Measurements from ENCODE around the gene DCX. TPM values are rescaled to one million over a fixed set of nuclear protein-coding genes. Genes with fewer than 3 reads are reported as not detected.

DCX gene
- total RNA-seq, 1 donor from 2014 or later = 41.4 TPM

- Mint-ChIP-seq H3K27ac (no peak overlapping the region), H3K27me3 (no peaks in the 10 kb centered on the region), H3K9me3 (no peaks in the 10 kb centered on the region), H3K4me1 (ENCODE audit: unreplicated experiment) (no peaks in the 10 kb centered on the region), H3K36me3 (no peaks in the 10 kb centered on the region), H3K4me3 (no peak overlapping the region)
- DNase-seq (ENCODE audit: extremely low spot score, unreplicated experiment) = no peak
- TF ChIP-seq CTCF (conservative IDR thresholded peaks at IDR 0.05) = no peak
Measured at GRCh38 chrX:111355523-111356115, 56.4 kb downstream of the DCX start.

- no peak for TF ChIP-seq CTCF (conservative IDR thresholded peaks at IDR 0.05)
- Mint-ChIP-seq H3K4me3 (no peak overlapping the region), H3K4me1 (ENCODE audit: unreplicated experiment) (no peaks in the 10 kb centered on the region), H3K27ac (no peak overlapping the region), H3K27me3 (no peaks in the 10 kb centered on the region), H3K36me3 (no peaks in the 10 kb centered on the region), H3K9me3 (no peaks in the 10 kb centered on the region)
- DNase-seq (ENCODE audit: extremely low spot score, unreplicated experiment) = no peak
Measured at GRCh38 chrX:111354496-111354895, 57.5 kb downstream of the DCX start.

- Mint-ChIP-seq H3K9me3 (no peaks in the 10 kb centered on the region), H3K27ac (no peak overlapping the region), H3K36me3 (no peaks in the 10 kb centered on the region), H3K4me1 (ENCODE audit: unreplicated experiment) (no peaks in the 10 kb centered on the region), H3K4me3 (no peak overlapping the region), H3K27me3 (no peaks in the 10 kb centered on the region)
- TF ChIP-seq CTCF (conservative IDR thresholded peaks at IDR 0.05) = no peak
- no peak for DNase-seq (ENCODE audit: extremely low spot score, unreplicated experiment)
Measured at GRCh38 chrX:111353793-111354192, 58.2 kb downstream of the DCX start.

- no peaks in the 10 kb centered on the region for H3K36me3 Mint-ChIP-seq
- no peak overlapping the region for H3K4me3 Mint-ChIP-seq
- no peak for TF ChIP-seq CTCF (conservative IDR thresholded peaks at IDR 0.05)
- no peak overlapping the region for H3K27ac Mint-ChIP-seq
- DNase-seq (ENCODE audit: extremely low spot score, unreplicated experiment) = no peak
- no peaks in the 10 kb centered on the region for H3K9me3 Mint-ChIP-seq
- H3K4me1 Mint-ChIP-seq (ENCODE audit: unreplicated experiment) = no peaks in the 10 kb centered on the region
- no peaks in the 10 kb centered on the region for H3K27me3 Mint-ChIP-seq
Measured at GRCh38 chrX:111352424-111352823, 59.6 kb downstream of the DCX start.

GRCh38 chrX:111349934-111350333 lies 62.1 kb downstream of the DCX start:
- TF ChIP-seq CTCF (conservative IDR thresholded peaks at IDR 0.05) = no peak
- Mint-ChIP-seq H3K4me1 (ENCODE audit: unreplicated experiment) (no peaks in the 10 kb centered on the region), H3K27me3 (no peaks in the 10 kb centered on the region), H3K27ac (no peak overlapping the region), H3K9me3 (no peaks in the 10 kb centered on the region), H3K4me3 (no peak overlapping the region), H3K36me3 (no peaks in the 10 kb centered on the region)
- DNase-seq (ENCODE audit: extremely low spot score, unreplicated experiment) = no peak

- H3K4me1 Mint-ChIP-seq (ENCODE audit: unreplicated experiment) = no peaks in the 10 kb centered on the region
- H3K9me3 Mint-ChIP-seq = no peaks in the 10 kb centered on the region
- H3K4me3 Mint-ChIP-seq = no peak overlapping the region
- no peak for DNase-seq (ENCODE audit: extremely low spot score, unreplicated experiment)
- H3K27ac Mint-ChIP-seq = no peak overlapping the region
- no peaks in the 10 kb centered on the region for H3K27me3 Mint-ChIP-seq
- TF ChIP-seq CTCF (conservative IDR thresholded peaks at IDR 0.05) = no peak
- H3K36me3 Mint-ChIP-seq = no peaks in the 10 kb centered on the region
Measured at GRCh38 chrX:111349101-111349500, 62.9 kb downstream of the DCX start.

All from type B pancreatic cell (in vitro differentiated cells).